GM10847 (cell line): Measurements from ENCODE around the gene CDK7.

ENCODE experiments used
- POLR2A ChIP-seq: IDR thresholded peaks from 2 replicates; pipeline ENCODE4 v1.6.1; 2011; ENCODE audit not compliant: insufficient read length; ENCODE audit errors: extremely low read depth

CDK7 gene

GRCh38 chr5:69275563-69275962 is 40.9 kb downstream of the CDK7 start:
- TF ChIP-seq POLR2A: no peak

DNA sequence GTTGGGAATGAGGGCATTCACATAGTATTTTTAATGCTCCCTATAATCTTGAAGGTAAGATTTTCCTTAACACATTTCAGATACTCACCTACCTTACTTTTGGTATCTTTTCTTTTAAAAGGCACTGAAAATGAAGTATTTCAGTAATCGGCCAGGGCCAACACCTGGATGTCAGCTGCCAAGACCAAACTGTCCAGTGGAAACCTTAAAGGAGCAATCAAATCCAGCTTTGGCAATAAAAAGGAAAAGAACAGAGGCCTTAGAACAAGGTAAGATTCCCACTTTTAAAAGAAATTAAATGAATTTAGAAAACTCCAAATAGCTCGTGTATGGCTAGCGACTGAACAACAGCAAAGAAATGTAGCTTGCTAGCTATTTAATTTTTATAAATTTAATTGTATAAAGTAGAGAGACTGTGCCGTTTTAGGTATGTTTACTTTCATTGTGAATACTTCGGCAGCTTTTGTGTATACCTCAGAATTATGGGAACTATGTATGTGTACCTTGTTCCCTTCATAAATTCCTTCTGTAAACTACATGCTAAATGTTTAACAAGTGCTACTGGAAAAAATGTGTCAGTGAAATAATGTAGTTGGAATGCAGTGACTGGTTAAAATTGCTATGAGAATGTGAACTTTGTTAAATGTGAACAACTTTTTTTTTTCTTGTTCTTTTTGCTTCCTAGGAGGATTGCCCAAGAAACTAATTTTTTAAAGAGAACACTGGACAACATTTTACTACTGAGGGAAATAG is 41.9 kb downstream of the CDK7 start:
- no peak for TF ChIP-seq POLR2A

- no peak for TF ChIP-seq POLR2A
Measured at GRCh38 chr5:69279517-69279916, 44.8 kb downstream of the CDK7 start.

DNA sequence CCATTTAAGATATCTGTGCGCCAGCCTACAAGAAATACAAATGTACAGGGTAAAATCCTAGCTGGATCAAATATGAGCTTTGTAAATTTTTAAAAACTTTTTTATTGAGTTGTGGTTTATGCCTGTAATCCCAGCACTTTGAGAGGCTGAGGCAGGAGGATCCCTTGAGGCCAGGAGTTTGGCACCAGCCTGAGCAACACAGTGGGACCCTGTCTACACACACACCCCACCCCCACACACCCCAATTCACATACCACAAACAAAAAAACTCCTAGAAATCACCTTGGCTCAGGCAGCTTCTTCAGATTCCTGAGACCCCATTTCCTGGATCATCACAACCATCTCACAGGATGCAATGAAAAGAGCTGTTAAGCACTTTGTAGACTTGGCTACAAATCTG is 46.4 kb downstream of the CDK7 start:
- no peak for TF ChIP-seq POLR2A

GRCh38 chr5:69284203-69284602 is 49.5 kb downstream of the CDK7 start:
- no peak for TF ChIP-seq POLR2A

DNA sequence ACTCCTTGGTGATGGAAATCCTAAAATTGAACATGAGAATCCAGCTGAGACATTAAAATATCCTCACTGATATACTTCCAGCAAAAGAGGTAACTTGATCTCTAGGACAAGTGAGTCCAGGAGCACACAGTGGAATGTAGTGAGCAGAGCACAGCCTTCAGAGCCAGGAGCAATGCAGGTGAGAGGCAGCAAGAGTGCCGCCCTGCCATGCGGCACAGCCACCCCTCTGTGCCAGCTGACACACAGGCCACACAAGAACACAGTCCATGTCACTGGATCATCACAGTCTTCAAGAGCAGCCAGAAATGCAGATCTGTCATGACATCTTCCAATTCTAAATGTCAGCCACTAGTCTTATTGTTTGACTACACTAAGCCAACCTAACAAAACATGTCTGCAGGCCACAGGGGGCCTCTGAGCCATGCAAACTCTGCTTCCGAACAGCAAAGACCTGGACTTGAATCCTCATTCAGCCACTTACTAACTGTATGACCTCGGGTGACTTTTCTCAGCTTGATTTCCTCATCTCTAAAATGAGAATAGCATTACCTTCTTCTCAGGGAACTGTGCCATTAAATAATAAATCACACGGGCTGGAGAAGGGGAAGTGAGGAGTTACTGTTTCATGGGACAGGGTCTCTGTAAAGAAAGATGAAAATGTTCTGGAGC is 50.9 kb downstream of the CDK7 start:
- TF ChIP-seq POLR2A: no peak

DNA sequence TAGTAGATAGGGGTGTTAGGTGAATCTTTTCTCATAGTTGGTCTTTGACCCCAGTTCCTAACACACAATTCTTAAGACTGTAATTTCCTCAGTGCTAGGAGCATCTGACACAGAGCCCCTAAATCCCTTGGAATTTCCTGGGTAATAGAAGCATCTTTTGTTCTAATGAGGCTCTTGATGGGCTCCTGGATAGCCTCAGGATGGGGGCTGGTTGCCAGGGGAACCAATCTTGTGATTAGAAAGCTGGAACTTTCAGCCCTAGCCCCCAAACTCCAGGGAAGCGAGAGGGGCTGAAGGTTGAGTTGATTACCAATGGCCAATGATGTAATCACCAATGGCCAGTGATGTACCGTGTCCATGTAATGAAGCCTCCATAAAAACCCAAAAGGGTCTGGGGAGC is 53.4 kb downstream of the CDK7 start:
- TF ChIP-seq POLR2A: no peak

DNA sequence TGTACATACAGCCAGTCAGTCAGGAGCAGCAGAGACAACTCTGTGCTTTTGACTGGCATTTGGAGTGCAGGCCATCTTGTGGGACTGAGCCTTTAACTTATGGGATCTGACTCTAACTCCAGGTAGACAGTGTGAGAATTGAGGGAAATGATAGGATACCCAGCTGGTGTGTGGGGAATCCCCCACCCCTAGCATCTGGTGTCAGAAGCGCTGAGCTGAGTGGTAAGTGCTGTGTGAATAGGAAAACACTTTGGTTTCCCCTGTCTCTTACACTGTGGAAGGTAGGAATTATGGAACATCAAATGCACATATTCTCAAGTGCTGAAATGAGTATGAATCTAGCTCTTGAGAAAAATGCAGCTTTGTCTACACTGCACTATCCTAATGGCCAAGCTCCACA is 54.0 kb downstream of the CDK7 start:
- TF ChIP-seq POLR2A: no peak

- no peak for TF ChIP-seq POLR2A
Measured at GRCh38 chr5:69292306-69292705, 57.6 kb downstream of the CDK7 start.

GRCh38 chr5:69293882-69294281 is 59.2 kb downstream of the CDK7 start:
- TF ChIP-seq POLR2A: no peak

GRCh38 chr5:69295088-69295754 is 60.5 kb downstream of the CDK7 start:
- TF ChIP-seq POLR2A: no peak

DNA sequence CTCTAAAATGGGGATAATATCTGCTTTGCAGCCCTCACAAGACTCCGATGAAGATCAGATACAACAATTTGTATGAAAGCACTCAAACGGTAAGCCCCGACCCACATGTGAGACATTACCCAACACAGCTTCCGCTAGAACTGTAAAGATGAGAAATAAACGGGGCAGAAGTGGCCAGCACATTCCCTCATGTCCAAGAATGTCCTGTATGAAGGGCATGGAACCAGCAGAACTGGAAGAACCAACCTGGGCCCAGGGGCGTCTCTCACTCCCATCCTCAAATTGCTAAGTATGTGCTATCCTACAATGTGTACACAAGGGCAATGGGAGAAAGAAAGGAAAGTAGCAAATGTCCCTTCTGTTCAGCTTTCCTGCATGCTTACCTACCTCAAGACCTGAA is 64.9 kb downstream of the CDK7 start:
- TF ChIP-seq POLR2A: no peak

DNA sequence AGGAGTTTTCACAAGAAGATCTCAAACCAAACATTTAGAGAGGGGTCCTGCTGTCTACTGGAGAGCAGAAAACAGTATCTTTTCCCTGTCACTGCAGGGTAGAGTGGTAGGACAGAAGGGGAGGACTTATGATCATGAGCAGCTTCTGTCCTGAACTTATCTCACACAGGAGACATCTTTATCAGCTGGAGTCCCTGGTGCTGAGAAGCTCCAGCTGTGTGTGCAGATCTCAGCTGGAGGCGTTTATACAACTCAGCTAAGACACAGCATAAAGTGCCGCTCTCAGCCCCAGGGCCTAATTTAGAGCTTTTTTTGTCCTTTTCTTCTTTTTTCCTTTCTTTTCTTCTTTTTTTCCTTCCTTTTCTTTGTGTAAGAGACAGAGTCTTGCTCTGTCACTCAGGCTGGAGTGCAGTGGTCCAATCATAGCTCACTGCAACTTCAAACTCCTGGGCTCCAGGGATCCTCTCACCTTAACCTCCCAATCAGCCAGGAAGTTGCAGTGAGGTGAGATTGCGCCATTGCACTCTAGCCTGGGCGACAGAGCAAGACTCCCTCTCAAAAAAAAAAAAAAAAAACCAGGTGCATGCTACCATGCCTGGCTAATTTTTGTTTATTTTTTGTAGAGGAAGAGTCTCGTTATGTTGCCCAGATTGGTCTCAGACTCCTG is 66.0 kb downstream of the CDK7 start:
- TF ChIP-seq POLR2A: no peak

DNA sequence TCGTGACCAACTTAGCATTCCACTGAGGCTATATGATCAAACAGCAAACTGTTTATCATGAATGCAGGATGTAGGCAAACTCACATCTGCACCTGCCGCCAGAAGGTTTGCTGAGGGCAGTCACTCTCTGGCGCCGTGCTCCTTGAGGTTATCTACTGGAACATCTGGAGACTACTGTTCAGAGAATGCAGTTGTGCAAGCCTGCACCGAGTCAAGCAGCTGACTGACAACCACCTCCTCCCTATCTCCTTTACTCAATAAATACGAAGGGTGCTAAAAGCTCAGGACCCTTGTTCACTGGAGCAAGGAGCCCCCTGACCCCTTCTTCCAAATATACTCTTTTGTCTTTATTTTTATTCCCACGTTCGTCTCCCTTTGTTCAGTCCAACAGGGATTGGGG is 70.8 kb downstream of the CDK7 start:
- no peak for TF ChIP-seq POLR2A

DNA sequence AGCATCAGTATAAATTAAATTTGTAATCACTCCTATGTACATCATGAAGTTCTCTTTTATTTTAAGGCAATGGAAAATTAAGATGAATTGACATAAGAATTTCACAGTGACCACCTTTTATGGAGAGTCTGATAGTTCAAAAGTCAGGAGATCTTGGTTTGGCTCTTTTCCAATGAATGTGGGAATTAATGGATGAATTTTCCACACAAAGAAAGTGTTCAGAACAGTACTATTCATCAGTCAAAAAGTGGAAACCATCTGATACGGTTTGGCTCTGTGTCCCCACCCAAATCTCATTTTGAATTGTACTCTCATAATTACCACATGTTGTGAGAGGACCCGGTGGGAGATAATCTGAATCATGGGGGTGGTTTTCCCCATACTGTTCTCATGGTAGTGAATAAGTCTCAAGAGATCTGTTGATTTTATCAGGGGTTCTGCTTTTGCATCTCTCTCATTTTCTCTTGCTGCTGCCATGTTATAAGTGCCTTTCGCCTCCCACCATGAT is 73.4 kb downstream of the CDK7 start:
- no peak for TF ChIP-seq POLR2A
